Stimulated activated CD4-positive, alpha-beta T cell treated with anti-CD3 and anti-CD28 coated beads, Interleukin-4, amount 100 ng/mL, for 4 hours (primary cell): ENCODE measurements around the gene KMT2A.
"Not testable (repeated sequence)": the region's sequence is repeated elsewhere in the genome, so short reads cannot be mapped to it uniquely, and the experiment has no call there.

Experiments used
- DNase-seq, 2 experiments: peaks; one replicate each; pipeline ENCODE4 v3.0.0-alpha.2; 2020

KMT2A gene

DNA sequence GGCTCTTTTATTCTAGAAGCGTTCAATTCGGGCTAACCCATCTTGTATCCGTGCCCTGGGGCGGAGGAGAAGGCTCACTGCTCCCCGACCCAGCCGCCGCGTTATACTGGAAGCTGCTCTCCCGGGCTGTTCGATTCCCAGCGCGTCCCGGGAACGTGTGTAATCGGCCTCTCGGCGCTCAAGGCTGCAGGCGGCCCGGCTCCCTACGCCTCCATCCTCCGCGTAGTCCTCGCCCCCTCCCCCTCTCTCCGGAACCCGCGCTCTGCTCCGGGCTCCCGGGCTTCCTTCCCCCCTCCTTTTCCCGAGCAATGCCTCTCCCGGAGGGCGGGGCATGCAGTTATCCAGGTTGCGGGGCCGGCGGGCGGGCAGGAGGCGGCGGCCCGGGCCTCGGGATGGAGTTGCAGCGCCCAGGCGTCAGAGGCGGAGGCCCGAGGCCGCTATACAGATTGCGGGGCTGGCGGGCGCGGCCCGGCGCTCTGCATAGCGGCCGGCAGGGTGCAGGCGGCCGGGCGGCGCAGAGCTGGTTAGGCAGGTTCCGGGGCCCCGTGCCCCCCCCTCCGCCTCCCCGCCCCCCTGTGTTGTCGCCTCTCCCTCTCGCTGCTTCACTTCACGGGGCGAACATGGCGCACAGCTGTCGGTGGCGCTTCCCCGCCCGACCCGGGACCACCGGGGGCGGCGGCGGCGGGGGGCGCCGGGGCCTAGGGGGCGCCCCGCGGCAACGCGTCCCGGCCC, at the start of gene KMT2A:
Gene KMT2A (plus strand): TSS at position 600 of the 732 bp plus-strand sequence. CDS start 21 bp downstream, at position 621.
- peak; percentile 89 to 96 for DNase-seq

DNA sequence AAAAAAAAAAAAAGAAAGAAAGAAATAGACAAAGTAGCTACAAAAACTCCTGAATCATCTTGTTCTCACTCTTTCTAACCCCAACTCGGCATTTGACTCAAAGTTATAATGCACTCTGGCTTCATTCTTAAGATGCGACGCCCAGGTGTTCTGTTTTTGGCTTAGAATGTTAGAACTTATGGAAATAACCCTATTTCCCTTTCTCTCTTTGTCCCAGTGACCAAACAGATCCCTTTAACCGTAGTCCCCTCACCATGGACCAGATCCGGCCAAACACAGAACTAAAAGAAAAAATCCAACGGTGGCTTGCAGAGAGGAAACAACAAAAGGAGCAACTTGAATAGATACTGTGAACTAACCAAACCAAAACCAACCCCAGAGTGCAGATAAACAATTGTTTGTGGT, 40.2 kb upstream of the KMT2A start:
- DNase-seq, result no peak

DNA sequence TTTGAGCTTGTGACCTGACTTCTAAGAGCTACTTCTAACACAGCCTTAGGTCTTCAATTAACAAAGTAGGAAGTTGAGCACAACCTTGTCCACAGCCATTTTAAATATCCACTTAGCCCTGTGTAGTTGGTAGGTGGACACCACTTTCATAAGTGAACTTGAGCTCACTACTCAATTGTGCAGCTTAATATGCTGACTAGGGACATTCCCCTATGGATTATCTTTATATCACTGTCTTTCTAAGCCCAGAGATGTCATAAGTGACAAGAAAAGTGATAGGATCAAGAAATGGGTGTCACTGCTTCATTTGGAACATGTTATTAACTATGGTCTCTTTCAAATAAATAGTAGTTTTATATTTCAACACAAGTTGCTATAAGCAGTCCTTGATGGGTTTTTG, 38.8 kb upstream of the KMT2A start:
- DNase-seq, result no peak

DNA sequence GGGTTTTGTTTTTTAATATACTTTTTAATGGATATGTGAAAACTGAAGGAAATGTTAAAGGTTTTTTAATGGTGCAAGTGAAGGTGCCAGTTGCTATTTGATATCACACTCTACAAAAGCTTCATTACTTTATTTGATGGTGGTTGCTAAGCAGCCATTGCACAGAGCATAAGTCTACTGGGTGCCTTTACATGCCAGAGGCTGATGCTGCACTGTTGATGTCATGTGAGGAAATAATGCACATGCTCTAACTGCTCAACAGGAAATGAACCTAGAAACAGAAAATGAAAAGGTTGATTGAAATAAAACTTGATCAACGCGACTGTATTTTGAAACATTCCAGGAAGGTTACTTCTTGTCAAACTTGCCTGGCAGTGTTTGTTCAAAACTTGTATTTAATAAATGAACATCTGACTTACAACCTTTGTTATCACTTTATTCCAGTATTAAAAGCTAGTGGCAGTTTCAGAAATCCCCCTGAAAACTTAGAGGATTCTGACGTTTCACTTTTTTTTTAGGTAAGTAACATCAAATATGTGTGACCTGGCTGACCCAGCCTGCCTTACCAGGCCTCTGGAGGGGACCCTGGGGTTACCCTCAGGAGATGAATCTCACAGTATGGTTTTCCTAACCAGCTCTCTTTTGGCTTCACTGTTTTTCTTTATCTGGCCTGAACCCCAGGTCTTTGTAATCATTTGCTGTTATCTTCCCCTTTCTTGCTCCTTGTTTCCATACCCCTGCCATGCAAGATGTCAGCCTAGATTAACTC, 37.3 kb upstream of the KMT2A start:
- peak; percentile 10 to 54 for DNase-seq

DNA sequence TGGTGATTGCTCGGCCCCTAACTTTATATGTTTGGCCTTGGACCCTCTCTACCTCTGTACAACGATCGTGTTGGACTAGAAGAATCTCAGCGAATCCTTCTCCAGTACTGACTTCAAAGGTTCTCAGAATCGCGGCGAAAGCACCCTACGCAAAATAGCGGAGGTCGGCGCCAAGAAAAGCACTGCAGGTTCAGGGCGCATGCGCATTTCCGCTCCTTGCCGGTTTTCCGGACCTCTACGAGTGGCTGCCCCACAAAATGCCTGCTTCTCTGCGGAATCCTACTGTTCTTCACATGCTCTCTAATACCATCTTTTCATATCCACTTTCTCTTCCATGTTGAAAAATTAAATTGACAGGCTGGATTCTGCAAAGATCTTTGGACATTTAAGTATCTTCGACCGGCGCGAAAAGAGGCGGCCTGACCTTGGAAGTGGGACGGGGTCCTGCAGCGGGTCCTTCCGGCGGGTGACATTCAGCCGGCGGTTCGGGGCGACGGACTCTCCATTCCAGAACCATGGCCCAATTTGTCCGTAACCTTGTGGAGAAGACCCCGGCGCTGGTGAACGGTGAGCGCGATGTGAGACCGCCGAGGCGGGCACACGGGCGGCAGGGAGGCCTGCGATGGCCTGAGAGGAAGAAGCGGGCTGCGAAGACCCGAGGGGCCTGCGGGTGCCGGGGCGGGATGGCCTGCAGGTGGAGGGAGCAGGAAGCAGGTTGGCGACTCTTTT, 35.0 kb upstream of the KMT2A start, which contains the start of gene ATP5MG:
Gene ATP5MG (plus strand): TSS at position 456 of the 729 bp plus-strand sequence. CDS start 60 bp downstream, at position 516.
- peak; percentile 86 to 90 for DNase-seq

GRCh38 chr11:118401880-118402590, 34.3 kb upstream of the KMT2A start:
- DNase-seq, result no peak

- not testable (repeated sequence) for DNase-seq
These were observed 33.7 kb upstream of the KMT2A start for GRCh38 chr11:118402594-118402993.

- DNase-seq, result no peak
These were observed 29.6 kb upstream of the KMT2A start for GRCh38 chr11:118406599-118407166.

GRCh38 chr11:118410055-118410745, 26.1 kb upstream of the KMT2A start:
- DNase-seq, result no peak

- DNase-seq, result no peak
These were observed 24.8 kb upstream of the KMT2A start for GRCh38 chr11:118411530-118411929.

DNA sequence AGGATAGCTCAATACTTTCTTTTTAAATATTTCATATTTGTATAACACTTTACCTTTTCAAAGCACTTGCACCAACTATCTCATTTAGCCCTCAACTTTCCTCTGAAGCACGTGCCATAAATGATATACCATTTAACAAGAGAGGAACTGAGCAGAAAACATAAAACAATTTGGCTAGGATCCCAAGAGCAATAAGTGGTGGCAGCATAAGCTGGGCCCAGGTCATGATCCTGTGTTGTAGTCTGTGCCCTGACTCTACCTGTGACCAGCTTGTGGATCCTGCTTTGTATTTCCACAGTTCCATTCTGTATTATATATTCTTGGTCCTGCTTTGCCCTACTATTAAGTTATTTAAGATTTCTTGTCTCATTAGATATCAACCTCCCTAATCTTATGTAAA, 23.4 kb upstream of the KMT2A start:
- DNase-seq, result no peak

- DNase-seq, result no peak
These were observed 21.1 kb upstream of the KMT2A start for GRCh38 chr11:118415062-118415738.

GRCh38 chr11:118415739-118416068, 20.6 kb upstream of the KMT2A start:
- DNase-seq, result no peak

DNA sequence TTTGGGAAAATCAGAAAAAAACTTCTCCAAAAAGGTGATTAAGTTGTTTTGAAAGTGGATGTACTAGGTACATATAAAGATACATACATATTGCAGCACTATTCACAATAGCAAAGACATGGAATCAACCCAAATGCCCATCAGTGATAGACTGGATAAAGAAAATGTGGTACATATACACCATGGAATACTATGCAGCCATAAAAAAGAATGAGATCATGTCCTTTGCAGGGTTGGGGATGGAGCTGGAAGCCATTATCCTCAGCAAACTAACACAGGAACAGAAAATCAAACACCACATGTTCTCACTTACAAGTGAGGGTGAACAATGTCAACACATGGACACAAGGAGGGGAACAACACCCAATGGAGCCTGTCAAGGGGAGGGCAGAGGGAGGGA, 19.4 kb upstream of the KMT2A start:
- not testable (repeated sequence) for DNase-seq

DNA sequence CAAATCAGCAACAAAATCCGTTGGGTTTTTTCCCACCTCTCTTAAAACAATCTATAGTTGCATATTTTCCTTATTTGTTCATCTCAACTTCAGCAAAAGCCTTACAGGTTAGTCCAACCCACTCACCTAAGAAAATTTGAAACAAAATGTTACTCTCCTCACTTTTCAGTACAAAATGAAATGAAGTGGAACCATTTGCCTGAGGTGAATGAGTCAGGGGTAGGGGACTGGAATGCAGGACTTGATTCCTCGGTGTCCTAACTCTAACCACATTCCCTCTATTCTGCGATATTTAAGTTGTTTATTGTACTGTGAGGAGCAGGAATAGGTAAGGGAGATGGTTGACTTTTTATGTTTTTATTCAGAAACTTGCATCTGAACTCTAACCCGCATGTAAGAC, 18.5 kb upstream of the KMT2A start:
- no peak for DNase-seq

- DNase-seq, result no peak
These were observed 17.5 kb upstream of the KMT2A start for GRCh38 chr11:118418766-118419165.

GRCh38 chr11:118427707-118428106, 8.6 kb upstream of the KMT2A start:
- DNase-seq, result no peak

- DNase-seq, result no peak
These were observed 5.3 kb upstream of the KMT2A start for GRCh38 chr11:118430956-118431355.

DNA sequence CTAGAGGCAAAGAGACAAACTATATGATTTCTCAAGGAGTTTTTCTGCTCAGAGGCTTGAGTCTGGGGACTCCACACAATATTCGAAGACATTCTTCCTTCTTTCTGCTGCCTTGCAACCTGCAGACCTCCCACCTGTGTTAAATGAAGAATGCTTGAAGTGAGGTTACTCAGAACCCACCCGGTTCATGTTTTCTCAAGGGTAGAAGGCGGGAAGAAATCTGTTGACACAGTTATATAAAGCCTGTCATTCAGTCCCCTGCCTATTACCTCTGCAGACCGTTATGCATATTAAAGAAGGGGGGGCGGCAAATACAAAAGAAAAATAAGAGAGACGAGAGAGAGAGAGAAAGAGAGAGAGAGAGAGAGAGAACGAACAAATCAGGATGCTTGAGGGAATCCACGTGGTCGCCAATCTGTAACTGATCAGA, 2.2 kb upstream of the KMT2A start:
- no peak for DNase-seq

GRCh38 chr11:118434553-118435289, 1.6 kb upstream of the KMT2A start:
- peak; percentile 9 to 35 for DNase-seq
